ENCODE results near the gene SFXN1. TPM values are rescaled to one million over a fixed set of nuclear protein-coding genes. Genes with fewer than 3 reads are reported as not detected.

Gene SFXN1
- total RNA-seq, 2 experiments from 2014 or later, result 476 to 491 TPM

Other genes with a start within 250 kb of the SFXN1 start
- gene DRD1, start 34.4 kb upstream of the SFXN1 start, total RNA-seq, result not detected
- 10 to 100 TPM; 23.2 to 24.5 TPM for gene HRH2, start 179.5 kb downstream of the SFXN1 start, total RNA-seq

All from activated CD8-positive, alpha-beta T cell treated with anti-CD3 and anti-CD28 coated beads for 36 hours (primary cell).